ENCODE results near the gene APOD.
"Not testable (repeated sequence)": the region's sequence is repeated elsewhere in the genome, so short reads cannot be mapped to it uniquely, and the experiment has no call there.

DNA sequence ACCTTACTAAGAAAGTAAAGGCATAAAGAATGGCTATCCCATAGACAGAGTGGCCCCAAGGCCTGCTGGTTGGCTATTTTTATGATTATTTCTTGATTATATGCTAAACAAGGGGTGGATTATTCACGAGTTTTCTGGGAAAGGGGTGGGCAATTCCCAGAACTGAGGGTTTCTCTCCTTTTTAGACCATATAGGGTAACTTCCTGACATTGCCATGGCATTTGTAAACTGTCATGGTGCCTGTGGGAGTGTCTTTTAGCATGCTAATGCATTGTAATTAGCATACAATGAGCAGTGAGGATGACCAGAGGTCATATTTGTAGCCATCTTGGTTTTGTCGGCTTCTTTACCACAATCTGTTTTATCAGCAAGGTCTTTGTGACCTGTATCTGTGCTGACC lies 18.0 kb upstream of the APOD start:
- TF ChIP-seq EZH2 (IDR thresholded peaks at IDR 0.05); POLR2AphosphoS5 (IDR thresholded peaks at IDR 0.05; ENCODE audit: borderline replicate concordance, low read depth, low read length): not testable (repeated sequence)

All from SK-N-MC (cell line).